ENCODE data around the gene CPB2. TPM values are rescaled to one million over a fixed set of nuclear protein-coding genes. Genes with fewer than 3 reads are reported as not detected.

The CPB2 gene
- polyA plus RNA-seq, 1 donor = 0.13 TPM

- no peak for DNase-seq
Observed at GRCh38 chr13:46097015-46097414, 7.8 kb downstream of the CPB2 start.

DNA sequence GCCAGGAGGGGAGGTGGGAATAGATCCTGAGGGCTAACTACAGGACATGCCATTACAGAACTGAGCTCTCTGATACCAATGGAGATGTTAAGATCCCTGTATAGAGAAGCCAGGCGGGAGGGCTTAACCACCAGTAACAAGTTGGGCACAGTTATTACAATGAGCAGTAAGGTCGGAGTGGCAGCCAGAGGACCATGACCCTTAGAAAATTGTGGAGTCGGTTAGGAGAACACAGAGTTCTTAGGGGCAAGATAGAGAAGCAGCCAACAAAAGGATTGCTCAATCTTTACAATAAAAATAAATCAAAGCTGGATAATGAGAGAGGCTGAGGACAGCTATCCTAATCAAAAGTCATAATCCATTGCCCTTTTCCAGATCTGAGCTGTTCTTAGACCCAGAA lies 10.4 kb downstream of the CPB2 start:
- no peak for DNase-seq

GRCh38 chr13:46088821-46089562 lies 15.8 kb downstream of the CPB2 start:
- no peak for DNase-seq

DNA sequence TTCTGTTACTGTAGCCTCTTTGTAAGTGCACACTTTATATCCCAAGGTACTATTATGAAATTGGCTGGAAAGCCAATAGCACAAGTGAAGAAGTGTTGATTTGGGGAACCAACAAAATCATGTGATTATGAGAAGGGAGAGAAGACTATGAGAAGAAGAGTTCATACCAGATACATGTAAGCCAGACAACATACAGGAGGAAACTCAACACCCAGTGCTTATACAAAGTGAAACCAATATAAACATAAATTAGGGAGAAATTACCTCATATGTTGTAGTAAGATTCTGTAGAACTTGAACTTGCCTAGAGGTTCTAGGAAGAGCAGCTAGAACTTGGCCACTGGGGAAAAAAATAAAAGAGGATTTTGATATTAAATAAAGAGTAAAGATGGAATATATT lies 17.4 kb downstream of the CPB2 start:
- DNase-seq = no peak

DNA sequence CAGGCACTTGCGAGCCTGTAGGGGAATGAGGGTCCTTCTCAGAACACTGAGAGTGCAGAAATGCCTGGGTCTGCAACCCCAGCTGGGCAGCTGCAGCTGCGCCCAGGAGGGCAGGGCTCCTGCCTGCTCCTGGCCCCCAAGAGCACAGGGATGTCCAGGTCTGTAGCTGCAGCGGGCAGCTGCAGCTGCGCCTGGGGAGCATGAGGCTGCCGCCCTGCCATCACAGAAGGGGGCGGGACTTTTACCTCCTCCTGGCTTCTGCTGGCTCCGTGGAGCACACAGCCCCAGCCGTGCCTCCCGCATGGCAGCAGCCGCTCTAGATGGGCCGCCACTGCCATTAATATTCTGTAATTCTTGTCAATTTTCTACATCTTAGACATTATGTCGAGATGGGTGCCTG lies 17.8 kb downstream of the CPB2 start:
- DNase-seq = no peak

DNA sequence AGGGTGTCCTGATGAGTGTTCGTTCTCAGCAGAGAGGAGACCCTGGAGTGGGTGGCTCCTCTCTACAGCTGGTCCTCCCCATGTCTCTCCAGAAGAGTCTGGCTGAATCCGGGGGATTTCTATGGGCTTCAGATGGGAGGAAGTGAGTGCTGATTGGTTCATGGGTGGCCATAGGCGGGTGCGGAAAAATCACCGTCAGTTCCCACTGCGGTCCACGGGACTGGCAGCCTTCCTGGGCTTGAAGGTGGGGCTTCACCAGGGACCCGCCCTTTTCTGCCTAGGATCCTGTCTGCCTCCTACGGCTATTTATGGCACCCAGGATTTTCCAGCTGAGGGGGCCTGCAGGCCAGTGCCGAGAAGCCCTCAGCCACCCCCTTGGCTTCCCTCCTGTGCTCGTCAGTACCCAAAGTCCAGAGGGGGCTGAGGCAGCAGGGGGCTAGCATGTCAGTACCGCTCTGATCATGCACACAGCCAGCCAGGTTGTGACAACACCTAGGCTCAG lies 18.4 kb downstream of the CPB2 start:
- DNase-seq = no peak

- no peak for DNase-seq
Observed at GRCh38 chr13:46085737-46086136, 19.1 kb downstream of the CPB2 start.

DNA sequence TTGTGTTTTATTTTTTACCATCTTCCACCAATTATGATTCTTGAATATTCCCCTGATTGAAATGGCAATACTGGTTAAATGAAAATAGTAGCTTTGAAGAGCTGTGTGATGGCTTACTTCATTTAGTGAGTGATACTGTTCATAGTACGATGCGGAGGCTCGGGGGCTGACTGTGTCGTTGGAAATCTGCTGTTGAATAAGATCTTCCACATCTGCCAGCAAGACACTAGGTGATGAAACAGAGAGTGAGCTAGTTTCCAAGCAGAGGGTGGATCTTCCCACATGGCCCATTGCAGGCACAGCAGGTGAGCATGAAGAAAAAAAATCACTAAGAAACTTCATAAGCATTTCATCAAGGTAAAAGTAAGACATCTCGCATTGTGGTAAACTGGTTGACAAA lies 22.5 kb downstream of the CPB2 start:
- no peak for DNase-seq

DNA sequence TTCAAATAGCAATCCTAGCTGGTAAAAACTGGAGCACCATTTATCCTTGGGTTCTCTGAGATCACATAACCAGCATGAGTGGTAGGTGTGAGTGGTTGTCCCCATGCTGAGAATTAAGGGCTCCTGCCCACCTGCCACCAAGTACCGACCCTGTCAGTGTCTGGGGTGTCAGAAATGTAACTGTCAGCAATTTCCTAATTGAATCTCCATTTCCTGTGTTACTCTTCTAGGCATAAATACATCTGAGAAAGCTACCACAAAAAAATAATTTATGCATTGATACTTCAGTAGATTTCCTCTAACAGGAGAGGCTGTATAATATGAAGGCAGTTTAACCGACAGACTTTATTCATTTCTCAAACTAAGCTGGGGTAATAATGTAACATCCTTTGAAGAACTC lies 25.1 kb downstream of the CPB2 start:
- DNase-seq = no peak

DNA sequence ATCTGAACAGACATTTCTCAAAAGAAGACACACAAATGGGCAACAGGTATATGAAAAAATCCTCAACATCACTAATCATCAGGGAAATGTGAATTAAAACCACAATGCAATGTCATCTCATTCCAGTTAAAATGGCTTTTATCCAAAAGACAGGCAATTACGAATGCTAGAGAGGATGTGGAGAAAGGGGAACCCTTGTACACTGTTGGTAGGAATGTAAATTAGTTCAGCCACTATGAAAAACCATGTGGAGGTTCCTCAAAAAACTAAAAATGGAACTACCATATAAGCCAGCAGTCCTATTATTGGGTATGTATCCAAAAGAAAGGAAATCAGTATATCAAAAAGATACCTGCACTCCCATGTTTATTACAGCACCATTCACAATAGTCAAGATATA lies 27.6 kb downstream of the CPB2 start:
- DNase-seq = no peak

- no peak for DNase-seq
Observed at GRCh38 chr13:46076827-46077226, 28.0 kb downstream of the CPB2 start.

DNA sequence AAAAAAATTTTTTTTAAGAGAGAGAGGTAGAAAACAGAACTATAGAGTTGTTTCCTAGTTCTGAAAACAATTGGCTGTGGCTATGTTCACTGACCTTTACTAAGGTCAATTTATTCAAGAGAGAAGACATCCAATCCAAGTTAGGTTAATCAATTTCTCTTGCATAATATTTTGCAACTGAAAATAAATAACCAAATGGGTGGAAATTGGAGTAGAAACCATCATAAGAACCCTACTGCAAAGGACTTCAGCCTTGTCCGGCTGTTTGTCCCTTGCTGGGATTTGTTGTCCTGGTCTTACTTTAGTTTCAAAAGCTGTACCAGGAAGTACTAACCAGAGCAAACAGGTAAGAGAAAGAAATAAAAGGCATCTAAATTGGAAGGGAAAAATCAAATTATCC lies 29.0 kb downstream of the CPB2 start:
- DNase-seq = no peak

- no peak for DNase-seq
Observed at GRCh38 chr13:46071590-46072249, 33.1 kb downstream of the CPB2 start.

GRCh38 chr13:46063292-46063691 lies 41.5 kb downstream of the CPB2 start:
- DNase-seq = no peak

DNA sequence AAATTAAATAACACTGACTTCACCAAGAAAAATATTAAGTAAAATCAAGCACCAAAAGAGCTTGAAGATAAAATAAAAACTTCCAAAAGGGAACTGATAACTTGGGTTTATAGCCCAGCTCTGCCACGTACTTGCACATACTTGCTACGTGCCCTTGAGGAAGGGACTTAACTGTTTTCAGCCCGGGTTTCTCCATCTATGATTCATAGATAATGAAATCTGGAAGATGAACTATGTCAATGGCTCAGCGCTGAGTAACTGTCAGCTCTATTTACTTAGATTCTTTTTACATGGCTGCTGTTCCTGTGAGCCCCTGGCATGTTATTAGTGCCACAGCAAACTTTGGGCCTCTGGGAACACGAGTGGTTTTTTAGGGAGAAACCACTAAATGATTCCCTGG lies 42.6 kb downstream of the CPB2 start:
- no peak for DNase-seq

- DNase-seq = no peak
Observed at GRCh38 chr13:46059405-46059804, 45.4 kb downstream of the CPB2 start.

DNA sequence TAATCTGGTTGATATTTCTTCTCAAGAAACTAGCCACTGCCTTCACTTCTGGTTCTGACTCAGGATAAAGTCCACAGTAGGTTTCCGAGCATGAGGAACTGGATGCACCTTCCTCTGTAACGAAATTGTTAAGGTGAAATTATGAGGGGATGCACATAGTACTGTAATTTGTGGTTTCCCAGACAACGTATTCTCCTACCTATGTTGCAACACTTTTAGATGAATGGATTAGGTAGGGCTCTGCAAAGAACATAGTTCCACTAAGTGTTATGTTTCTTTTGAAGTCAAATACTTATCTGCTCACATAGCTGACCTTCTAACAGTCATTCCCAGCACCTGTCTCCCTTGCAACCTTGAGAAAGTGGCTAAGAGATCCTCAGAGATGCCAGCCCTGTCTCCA lies 46.6 kb downstream of the CPB2 start:
- no peak for DNase-seq

DNA sequence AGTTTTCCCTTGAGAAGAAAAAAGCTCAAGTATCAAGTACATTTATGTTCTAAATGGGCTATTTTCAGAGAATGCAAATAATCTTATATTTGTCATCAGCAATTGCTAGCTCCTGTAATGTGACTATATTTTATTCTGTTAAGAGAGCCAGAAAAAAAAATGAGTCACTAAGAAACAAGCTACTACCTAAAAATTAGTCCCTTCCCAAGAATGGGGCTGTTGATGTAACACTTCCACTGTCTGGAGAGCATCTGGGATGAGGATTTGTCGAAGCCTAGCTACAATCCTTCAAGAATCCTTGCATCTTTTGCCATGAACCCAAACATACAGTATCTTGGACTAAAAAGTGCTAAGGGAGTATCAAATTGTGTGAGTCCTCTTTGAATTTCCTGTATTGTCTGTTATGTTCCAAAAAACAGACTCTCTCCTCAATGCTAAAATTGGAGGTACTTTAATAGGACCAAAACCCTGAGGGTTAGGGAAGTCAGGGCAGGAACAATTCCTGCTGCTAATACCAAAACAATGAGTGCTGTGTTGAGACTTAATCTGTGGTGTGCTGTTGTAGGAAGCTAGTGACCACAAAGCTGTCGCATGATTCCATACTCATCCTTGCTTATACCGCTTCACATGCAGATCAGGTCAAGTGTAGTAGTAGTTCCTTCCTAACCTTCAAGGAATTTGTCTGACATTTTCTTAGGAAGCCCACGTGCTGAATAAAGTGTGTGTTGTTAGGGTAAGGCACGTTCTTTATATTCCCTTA lies 47.4 kb downstream of the CPB2 start:
- DNase-seq = no peak

DNA sequence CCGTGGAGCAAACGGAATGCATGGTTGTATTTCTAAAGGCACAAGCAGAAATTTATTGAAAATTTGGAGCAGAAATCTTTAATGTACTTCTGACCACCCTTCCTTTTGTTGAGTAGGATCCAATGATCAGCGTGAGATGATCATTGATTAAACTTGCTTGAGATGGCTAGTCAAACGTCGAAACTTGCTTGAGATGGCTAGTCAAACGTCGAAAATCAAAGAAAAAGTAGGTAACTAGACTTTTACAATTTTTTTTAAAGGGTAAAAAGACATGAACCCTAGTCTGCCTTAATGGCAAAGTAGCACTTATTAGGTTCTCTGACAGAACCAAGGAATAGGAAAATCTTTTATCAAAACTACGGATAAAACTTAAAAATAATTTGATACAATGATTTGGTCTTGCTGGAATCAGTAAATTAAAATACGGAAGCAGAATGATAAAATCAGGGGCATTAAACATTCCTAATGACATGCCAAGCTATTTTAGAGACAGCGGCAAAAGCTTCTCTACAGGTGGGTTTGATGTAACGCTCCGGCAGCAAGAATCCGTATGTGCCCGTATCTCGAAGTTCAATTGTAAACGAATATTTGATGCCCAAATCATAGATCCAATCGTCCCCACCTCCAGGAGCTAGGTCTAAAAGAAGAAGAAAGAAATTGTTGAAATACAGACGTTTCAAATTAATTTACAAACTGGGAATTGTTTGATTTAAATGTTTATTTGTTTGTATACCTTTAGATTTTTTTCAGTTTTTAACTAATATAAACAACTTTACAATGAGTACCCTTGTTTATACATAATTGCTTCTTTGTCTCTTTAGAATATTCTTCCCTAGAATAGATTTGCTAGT lies 51.4 kb downstream of the CPB2 start:
- no peak for DNase-seq

- peak; percentile 95 for DNase-seq
Observed at GRCh38 chr13:46052319-46053161, 52.3 kb downstream of the CPB2 start, which contains the start of gene ZC3H13. Gene ZC3H13, minus strand, starts transcription at chr13:46052746. Its CDS starts 7,239 bp downstream, at chr13:46045507.

GRCh38 chr13:46051968-46052318 lies 52.9 kb downstream of the CPB2 start:
- DNase-seq = no peak

DNA sequence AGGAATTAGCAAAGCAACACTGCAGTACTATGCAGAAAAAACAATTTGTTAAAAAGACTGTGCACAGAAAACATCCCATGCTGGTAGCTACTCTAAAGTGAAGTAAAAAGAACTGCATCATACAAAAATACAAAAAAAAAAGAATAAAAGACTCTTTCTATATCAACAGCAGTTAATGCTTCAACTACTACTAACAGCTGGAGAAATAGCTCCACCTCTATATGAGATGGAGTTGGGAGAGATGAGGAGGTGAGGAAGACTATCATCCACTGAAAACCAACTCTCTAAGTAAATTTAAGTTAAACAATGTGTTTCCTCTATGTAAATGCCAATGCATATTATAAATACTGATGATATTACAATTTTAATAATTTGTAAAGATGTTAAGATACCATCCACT lies 54.1 kb downstream of the CPB2 start:
- no peak for DNase-seq
